Tibial artery (tissue), 4 donors: Measurements from ENCODE around the gene PLCB2.

ENCODE experiments used
- DNase-seq, 2 donors: peaks; one replicate each; pipeline ENCODE4 v3.0.0-alpha.2; 2019
- H3K27ac ChIP-seq, 2 donors: fragments of 200-600 bp; sonication (generic) in 1 of 2; 1 replicate in 1 of 2; 2 replicates in 1 of 2; pipeline ENCODE4 v1.5.1; 2018 to 2019; ENCODE audit warnings: mild to moderate bottlenecking in 1 of 2
- H3K27me3 ChIP-seq, 2 donors: fragments of 200-600 bp; sonication (generic) in 1 of 2; one replicate each; pipeline versions ENCODE4 v1.5.1 to v1.6.0; 2016 to 2019
- H3K36me3 ChIP-seq, 3 donors: fragments of 200-600 bp; sonication (generic) in 2 of 3; one replicate each; pipeline ENCODE4 v1.5.1; 2016 to 2019; ENCODE audit warnings: mild to moderate bottlenecking in 2 of 3
- H3K4me1 ChIP-seq, 4 donors: fragments of 200-600 bp; sonication (generic) in 2 of 4; 1 replicate in 3 of 4; 2 replicates in 1 of 4; pipeline ENCODE4 v1.5.1; 2016 to 2019
- H3K4me3 ChIP-seq, 2 donors: fragments of 200-600 bp; sonication (generic) in 1 of 2; 1 replicate in 1 of 2; 2 replicates in 1 of 2; pipeline ENCODE4 v1.5.1; 2018 to 2019; ENCODE audit warnings: mild to moderate bottlenecking in 2 of 2
- H3K9me3 ChIP-seq, 3 donors: fragments of 200-600 bp; sonication (generic) in 1 of 3; one replicate each; pipeline ENCODE4 v1.5.1; 2016 to 2019
- intact Hi-C: fragments of 100-400 bp; cut with DNase I; formaldehyde crosslinking; loops from one replicate; pipeline ENCODE4 v1.15.0; 2023; ENCODE audit warnings: low total_unique reads
- TF ChIP-seq, protein P1 (sequence below), 2 experiments: fragments of 200-600 bp in 1 of 2; fragments of 450-650 bp in 1 of 2; IDR thresholded peaks; one replicate each; pipeline ENCODE4 v1.5.1; 2017 to 2019; ENCODE audit warnings: antibody characterized with exemption in 2 of 2, mild to moderate bottlenecking in 1 of 2, moderate library complexity in 1 of 2

Gene PLCB2, protein sequence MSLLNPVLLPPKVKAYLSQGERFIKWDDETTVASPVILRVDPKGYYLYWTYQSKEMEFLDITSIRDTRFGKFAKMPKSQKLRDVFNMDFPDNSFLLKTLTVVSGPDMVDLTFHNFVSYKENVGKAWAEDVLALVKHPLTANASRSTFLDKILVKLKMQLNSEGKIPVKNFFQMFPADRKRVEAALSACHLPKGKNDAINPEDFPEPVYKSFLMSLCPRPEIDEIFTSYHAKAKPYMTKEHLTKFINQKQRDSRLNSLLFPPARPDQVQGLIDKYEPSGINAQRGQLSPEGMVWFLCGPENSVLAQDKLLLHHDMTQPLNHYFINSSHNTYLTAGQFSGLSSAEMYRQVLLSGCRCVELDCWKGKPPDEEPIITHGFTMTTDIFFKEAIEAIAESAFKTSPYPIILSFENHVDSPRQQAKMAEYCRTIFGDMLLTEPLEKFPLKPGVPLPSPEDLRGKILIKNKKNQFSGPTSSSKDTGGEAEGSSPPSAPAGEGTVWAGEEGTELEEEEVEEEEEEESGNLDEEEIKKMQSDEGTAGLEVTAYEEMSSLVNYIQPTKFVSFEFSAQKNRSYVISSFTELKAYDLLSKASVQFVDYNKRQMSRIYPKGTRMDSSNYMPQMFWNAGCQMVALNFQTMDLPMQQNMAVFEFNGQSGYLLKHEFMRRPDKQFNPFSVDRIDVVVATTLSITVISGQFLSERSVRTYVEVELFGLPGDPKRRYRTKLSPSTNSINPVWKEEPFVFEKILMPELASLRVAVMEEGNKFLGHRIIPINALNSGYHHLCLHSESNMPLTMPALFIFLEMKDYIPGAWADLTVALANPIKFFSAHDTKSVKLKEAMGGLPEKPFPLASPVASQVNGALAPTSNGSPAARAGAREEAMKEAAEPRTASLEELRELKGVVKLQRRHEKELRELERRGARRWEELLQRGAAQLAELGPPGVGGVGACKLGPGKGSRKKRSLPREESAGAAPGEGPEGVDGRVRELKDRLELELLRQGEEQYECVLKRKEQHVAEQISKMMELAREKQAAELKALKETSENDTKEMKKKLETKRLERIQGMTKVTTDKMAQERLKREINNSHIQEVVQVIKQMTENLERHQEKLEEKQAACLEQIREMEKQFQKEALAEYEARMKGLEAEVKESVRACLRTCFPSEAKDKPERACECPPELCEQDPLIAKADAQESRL

DNA sequence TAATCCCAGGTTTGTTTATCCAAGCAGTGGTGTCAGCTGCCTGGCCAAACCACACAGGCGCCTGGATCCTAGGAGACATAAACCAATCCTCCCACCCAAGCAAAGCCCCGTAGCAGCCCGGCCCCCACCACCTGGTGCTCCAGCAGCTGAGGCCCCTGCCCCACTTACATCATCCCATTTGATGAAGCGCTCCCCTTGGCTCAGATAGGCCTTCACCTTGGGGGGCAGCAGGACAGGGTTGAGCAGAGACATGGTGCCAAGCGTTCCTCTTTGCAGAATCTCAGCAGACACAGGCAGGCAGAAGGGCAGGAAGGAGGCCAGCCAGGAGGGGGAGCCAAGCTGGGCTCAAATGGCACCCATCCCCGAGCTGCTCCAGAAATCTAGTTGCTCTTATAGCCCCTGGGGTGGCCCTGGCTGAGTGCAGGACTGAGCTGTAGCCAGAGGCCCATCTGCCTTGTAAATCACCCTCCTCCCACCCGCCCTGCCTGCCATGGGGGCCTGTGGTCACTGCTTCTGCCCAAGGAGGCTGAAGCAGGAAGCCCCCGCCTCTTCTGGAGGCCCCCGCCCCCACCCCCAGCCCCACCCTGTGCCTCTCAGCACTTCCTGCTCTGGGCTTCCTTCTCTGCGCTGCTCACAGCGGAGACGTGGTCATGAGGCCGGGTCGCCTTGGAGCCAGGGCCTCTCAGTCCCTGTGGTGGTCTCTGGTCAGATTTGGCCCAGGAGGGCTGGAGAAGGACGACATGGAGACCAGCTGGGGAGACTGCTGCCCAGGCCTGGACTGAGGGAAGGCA is at the start of gene PLCB2:
TSS of gene PLCB2 (minus strand) at position 515 of the 791 bp plus-strand sequence. CDS start at position 252, 263 bp downstream.
- Histone ChIP-seq H3K4me1 (no peaks in the 10 kb centered on the region), H3K27me3 (peaks cover 0 to 47% of the 10 kb centered on the region in 2 donors), H3K36me3 (no peaks in the 10 kb centered on the region), H3K9me3 (no peaks in the 10 kb centered on the region), H3K27ac (no peak within 1 kb of the TSS), H3K4me3 (peak within 1 kb of the TSS; percentile 22 to 38)
- intact Hi-C loops = no loop called here
- TF ChIP-seq, protein P1, sequence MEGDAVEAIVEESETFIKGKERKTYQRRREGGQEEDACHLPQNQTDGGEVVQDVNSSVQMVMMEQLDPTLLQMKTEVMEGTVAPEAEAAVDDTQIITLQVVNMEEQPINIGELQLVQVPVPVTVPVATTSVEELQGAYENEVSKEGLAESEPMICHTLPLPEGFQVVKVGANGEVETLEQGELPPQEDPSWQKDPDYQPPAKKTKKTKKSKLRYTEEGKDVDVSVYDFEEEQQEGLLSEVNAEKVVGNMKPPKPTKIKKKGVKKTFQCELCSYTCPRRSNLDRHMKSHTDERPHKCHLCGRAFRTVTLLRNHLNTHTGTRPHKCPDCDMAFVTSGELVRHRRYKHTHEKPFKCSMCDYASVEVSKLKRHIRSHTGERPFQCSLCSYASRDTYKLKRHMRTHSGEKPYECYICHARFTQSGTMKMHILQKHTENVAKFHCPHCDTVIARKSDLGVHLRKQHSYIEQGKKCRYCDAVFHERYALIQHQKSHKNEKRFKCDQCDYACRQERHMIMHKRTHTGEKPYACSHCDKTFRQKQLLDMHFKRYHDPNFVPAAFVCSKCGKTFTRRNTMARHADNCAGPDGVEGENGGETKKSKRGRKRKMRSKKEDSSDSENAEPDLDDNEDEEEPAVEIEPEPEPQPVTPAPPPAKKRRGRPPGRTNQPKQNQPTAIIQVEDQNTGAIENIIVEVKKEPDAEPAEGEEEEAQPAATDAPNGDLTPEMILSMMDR (IDR thresholded peaks at IDR 0.05) = no peak
- DNase-seq = no peak

DNA sequence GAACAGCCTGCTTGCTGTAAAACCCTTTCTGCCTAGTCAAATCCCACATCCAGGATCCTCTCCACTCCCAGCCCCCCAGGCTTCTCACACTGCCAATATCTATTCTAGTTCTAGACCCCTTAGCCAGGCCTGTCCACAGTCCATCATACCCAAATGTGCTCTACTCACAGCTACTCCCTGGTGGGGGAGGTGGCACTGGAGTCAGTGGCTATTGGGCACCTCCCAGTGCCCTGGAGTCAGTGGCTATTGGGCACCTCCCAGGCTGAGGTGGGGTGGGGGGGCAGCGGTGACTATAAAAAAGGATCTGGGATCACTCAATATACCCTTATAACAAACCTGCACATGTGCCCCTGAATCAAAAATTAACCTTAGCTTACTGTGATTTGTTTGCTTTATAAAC is 49.5 kb upstream of the PLCB2 start:
- TF ChIP-seq, protein P1 (IDR thresholded peaks at IDR 0.05) = no peak
- peak in 1 of 2 donors; percentile 61 for DNase-seq
- intact Hi-C loops = no loop called here
- Histone ChIP-seq H3K27ac (no peak overlapping the region), H3K4me3 (peak overlapping the region in 1 of 2 donors; percentile 53), H3K27me3 (peaks cover 0 to 4% of the 10 kb centered on the region in 2 donors), H3K4me1 (peaks cover 0 to 27% (median 17%) of the 10 kb centered on the region in 4 donors), H3K36me3 (no peaks in the 10 kb centered on the region), H3K9me3 (no peaks in the 10 kb centered on the region)

DNA sequence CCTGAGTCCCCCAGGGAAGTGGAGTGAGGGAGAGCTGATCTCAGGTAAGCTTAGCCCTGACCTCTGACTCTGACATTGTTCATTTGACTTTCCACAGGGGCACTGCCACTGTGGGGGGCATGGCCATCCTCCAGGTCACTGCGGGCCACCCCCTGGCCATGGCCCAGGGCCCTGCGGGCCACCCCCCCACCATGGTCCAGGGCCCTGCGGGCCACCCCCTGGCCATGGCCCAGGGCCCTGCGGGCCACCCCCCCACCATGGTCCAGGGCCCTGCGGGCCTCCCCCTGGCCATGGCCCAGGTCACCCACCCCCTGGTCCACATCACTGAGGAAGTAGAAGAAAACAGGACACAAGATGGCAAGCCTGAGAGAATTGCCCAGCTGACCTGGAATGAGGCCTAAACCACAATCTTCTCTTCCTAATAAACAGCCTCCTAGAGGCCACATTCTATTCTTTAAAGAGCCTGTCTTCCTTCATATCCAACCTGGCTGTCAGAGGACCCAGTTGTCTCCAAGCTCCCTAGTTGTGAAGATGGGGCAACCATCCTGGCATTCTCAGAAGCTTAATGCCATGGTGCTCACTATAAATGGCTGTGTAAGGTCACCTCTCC is 48.3 kb upstream of the PLCB2 start:
- H3K27me3 ChIP-seq = peaks cover 0 to 4% of the 10 kb centered on the region in 2 donors
- no peak overlapping the region for H3K27ac ChIP-seq
- no peaks in the 10 kb centered on the region for H3K9me3 ChIP-seq
- TF ChIP-seq, protein P1 (IDR thresholded peaks at IDR 0.05) = no peak
- no peak for DNase-seq
- peaks cover 0 to 27% (median 17%) of the 10 kb centered on the region in 4 donors for H3K4me1 ChIP-seq
- intact Hi-C loops = no loop called here
- no peaks in the 10 kb centered on the region for H3K36me3 ChIP-seq
- H3K4me3 ChIP-seq = no peak overlapping the region

DNA sequence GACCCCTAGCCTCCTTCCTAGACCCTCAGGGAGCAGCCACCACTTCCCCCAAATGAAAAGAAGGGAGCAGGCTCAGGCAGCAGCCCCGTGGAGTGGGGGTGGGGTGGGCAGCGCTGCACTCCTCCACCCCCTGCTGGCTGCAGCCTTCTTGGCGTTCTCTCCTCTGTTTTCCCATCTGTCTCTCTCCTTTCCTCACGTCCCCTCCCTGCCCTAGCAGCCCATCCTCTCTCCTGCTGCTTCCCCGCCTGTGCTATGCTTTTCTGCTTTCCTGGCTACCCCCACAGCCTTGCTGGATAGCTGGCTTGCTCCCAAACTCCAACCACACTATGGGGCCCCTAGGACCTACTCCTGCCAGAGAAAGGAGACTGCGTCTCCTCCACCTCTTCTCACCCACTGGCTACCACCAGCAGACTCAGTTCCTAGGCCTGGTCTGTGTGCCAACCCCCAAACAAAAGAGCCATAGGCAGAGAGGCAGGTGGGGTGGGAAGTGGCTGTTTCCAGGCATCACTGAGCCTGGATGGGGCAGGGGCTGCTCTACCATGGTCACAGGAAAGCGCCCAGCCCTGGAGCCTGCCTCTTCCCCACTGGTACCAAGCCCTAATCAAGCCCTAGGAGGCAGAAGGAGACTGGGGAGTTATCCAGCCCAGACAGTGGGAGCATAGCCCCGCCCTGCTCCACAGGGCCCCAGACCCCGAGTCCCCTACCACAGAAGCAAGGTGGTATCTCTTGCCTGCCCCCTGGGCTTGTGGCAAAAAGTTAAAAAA is 46.9 kb upstream of the PLCB2 start:
- peaks cover 0 to 27% (median 17%) of the 10 kb centered on the region in 4 donors for H3K4me1 ChIP-seq
- H3K9me3 ChIP-seq = no peaks in the 10 kb centered on the region
- no peak overlapping the region for H3K4me3 ChIP-seq
- H3K27ac ChIP-seq = no peak overlapping the region
- H3K36me3 ChIP-seq = no peaks in the 10 kb centered on the region
- intact Hi-C loops = loop anchor here (5.0 kb wide), 1 partner anchor 137 kb away; no protein-coding TSS in a partner anchor
- peaks cover 0 to 4% of the 10 kb centered on the region in 2 donors for H3K27me3 ChIP-seq
- TF ChIP-seq, protein P1 (IDR thresholded peaks at IDR 0.05) = peak; percentile 38 to 41
- no peak for DNase-seq
